Subcutaneous abdominal adipose tissue (tissue), 5 donors: ENCODE results near the gene BEND3.

ENCODE experiments used
- H3K27ac ChIP-seq: one replicate; pipeline ENCODE4 v1.7.0; 2013; ENCODE audit warnings: low read depth, mild to moderate bottlenecking, inconsistent platforms, low read length, moderate library complexity
- H3K27me3 ChIP-seq, 5 donors: one replicate each; pipeline ENCODE4 v1.7.0; 2013; ENCODE audit warnings: low read length in 5 of 5, inconsistent platforms in 1 of 5; ENCODE audit not compliant: control insufficient read depth in 5 of 5, insufficient read depth in 4 of 5
- H3K36me3 ChIP-seq, 5 donors: one replicate each; pipeline ENCODE4 v1.7.0; 2013; ENCODE audit warnings: low read length in 5 of 5; ENCODE audit not compliant: control insufficient read depth in 5 of 5, insufficient read depth in 5 of 5
- H3K4me1 ChIP-seq, 5 donors: one replicate each; pipeline ENCODE4 v1.7.0; 2013; ENCODE audit warnings: low read length in 5 of 5, mild to moderate bottlenecking in 3 of 5, moderate library complexity in 1 of 5; ENCODE audit not compliant: control insufficient read depth in 5 of 5, insufficient read depth in 5 of 5
- H3K4me3 ChIP-seq, 5 donors: one replicate each; pipeline ENCODE4 v1.7.0; 2013; ENCODE audit warnings: low read length in 5 of 5, low read depth in 1 of 5
- H3K9ac ChIP-seq, 5 donors: one replicate each; pipeline ENCODE4 v1.7.0; 2013; ENCODE audit warnings: low read length in 5 of 5, mild to moderate bottlenecking in 4 of 5, moderate library complexity in 3 of 5
- H3K9me3 ChIP-seq, 5 donors: one replicate each; pipeline ENCODE4 v1.7.0; 2013; ENCODE audit warnings: low read length in 5 of 5; ENCODE audit not compliant: control insufficient read depth in 5 of 5
- donor health status: healthy.
- donor health status: healthy.
- donor health status: healthy.
- donor health status: healthy.
- donor health status: healthy.

Gene BEND3

DNA sequence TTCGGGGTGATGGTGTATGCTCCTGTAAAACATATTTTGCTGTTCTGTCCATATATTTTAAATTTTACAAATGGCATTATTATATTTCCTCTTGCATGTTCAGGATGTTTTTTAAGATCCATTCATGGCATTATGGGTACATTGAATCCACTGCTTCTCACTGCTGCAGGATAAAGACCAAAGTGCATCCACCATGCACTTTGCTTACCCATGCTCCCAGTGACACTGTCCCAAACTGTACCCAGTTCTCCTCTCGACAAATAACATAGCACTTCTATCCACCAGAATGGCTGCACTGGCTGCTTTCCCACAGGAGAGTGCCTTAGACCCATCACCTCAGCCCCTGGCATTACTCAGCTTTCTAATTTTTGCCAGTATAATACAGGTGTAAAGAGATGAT lies 57.6 kb downstream of the BEND3 start:
- Histone ChIP-seq H3K9ac (no peak overlapping the region), H3K4me3 (no peak overlapping the region), H3K4me1 (no peaks in the 10 kb centered on the region), H3K27me3 (peaks cover 0 to 10% (median 5%) of the 10 kb centered on the region in 5 donors), H3K36me3 (no peaks in the 10 kb centered on the region), H3K9me3 (no peaks in the 10 kb centered on the region), H3K27ac (no peak overlapping the region)

- Histone ChIP-seq H3K36me3 (peaks cover 0 to 5% (median 1%) of the 10 kb centered on the region in 5 donors), H3K27ac (no peak overlapping the region), H3K9ac (no peak overlapping the region), H3K4me3 (no peak overlapping the region), H3K27me3 (peaks cover 0 to 9% (median 3%) of the 10 kb centered on the region in 5 donors), H3K4me1 (no peaks in the 10 kb centered on the region), H3K9me3 (no peaks in the 10 kb centered on the region)
These were observed 58.5 kb downstream of the BEND3 start for GRCh38 chr6:107056796-107057195.

- Histone ChIP-seq H3K27me3 (no peaks in the 10 kb centered on the region), H3K4me1 (peaks cover 0 to 6% (median 5%) of the 10 kb centered on the region in 5 donors), H3K36me3 (peaks cover 12 to 59% (median 30%) of the 10 kb centered on the region in 5 donors), H3K4me3 (no peak overlapping the region), H3K27ac (no peak overlapping the region), H3K9me3 (no peaks in the 10 kb centered on the region), H3K9ac (no peak overlapping the region)
These were observed 67.5 kb downstream of the BEND3 start for GRCh38 chr6:107047807-107048206.

- H3K4me3 ChIP-seq, result no peak overlapping the region
- H3K27ac ChIP-seq, result no peak overlapping the region
- peaks cover 11 to 53% (median 26%) of the 10 kb centered on the region in 5 donors for H3K36me3 ChIP-seq
- H3K4me1 ChIP-seq, result peaks cover 0 to 6% (median 5%) of the 10 kb centered on the region in 5 donors
- H3K27me3 ChIP-seq, result no peaks in the 10 kb centered on the region
- H3K9me3 ChIP-seq, result no peaks in the 10 kb centered on the region
- H3K9ac ChIP-seq, result peak overlapping the region in 1 of 5 donors; percentile 42
These were observed 69.3 kb downstream of the BEND3 start for GRCh38 chr6:107045826-107046675.

DNA sequence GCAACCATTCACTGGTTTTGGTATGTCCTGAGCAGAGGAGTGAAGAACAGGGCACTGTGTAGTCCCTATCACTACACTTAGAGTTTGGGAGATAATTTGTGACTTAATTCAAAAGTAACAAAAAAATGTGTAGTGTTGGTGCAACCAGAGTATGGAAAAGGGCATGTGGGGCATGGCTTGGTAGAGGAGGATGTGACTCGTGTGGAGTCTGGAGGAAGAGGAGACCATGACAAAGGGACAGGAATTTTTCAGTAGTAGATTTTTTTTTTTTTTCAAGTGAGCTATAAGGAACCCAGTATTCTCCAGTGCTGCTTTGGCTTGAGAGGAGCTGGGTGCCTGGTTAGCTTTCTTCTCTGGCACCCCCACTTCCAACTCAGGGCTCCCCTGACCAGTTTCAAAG lies 82.2 kb downstream of the BEND3 start:
- H3K4me1 ChIP-seq, result peaks cover 0 to 20% (median 14%) of the 10 kb centered on the region in 5 donors
- peaks cover 0 to 8% (median 3%) of the 10 kb centered on the region in 5 donors for H3K36me3 ChIP-seq
- no peaks in the 10 kb centered on the region for H3K27me3 ChIP-seq
- H3K9me3 ChIP-seq, result no peaks in the 10 kb centered on the region
- H3K4me3 ChIP-seq, result no peak overlapping the region
- no peak overlapping the region for H3K9ac ChIP-seq
- H3K27ac ChIP-seq, result no peak overlapping the region

DNA sequence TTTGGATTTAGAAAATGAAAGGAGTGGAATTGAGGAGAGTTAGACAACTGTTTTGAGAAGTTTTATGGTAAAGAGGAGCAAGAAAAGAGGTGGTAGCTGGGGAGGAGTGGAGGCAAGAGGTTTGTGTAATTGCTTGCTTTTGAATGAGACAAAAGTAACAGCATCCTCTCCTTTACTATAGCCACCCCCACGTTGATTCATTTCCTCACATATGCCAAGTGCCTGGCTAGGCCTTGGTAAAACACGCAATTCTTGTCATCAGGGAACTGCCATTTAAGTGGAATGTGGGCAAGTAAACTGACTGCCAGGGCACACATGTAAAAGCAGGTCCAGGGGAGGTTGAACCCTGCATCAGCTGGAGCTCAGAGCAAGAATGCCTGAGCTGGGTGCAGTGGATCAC lies 83.3 kb downstream of the BEND3 start:
- no peaks in the 10 kb centered on the region for H3K9me3 ChIP-seq

GRCh38 chr6:107030151-107030550 lies 85.2 kb downstream of the BEND3 start:
- Histone ChIP-seq H3K27ac (no peak overlapping the region), H3K36me3 (peaks cover 0 to 8% (median 3%) of the 10 kb centered on the region in 5 donors), H3K4me1 (peaks cover 0 to 20% (median 14%) of the 10 kb centered on the region in 5 donors), H3K9me3 (no peaks in the 10 kb centered on the region), H3K9ac (no peak overlapping the region), H3K27me3 (no peaks in the 10 kb centered on the region), H3K4me3 (no peak overlapping the region)

More for the DNA sequence above, 83.3 kb downstream of the BEND3 start:
- no peak overlapping the region for H3K27ac ChIP-seq
- H3K27me3 ChIP-seq, result no peaks in the 10 kb centered on the region
- H3K9ac ChIP-seq, result no peak overlapping the region
- no peak overlapping the region for H3K4me3 ChIP-seq
- peaks cover 0 to 8% (median 3%) of the 10 kb centered on the region in 5 donors for H3K36me3 ChIP-seq
- H3K4me1 ChIP-seq, result peaks cover 0 to 20% (median 14%) of the 10 kb centered on the region in 5 donors

DNA sequence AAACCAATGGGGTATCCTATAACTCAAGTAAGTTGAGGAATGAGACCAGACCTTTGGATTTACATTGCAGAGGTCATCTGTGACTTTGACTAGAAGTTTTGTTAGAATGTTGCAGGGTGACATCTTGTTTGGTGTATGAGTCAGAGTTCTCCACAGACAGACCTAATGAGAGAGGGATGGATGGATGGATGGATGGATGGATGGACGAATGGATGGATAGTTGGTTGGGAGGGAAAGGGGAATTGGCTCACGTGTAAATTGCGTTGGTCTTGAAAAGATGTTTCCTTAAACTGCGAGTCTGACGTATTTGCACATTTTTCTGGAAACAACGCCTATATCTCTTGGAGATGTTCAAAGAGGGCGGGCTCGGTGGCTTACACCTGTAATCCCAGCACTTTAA lies 88.3 kb downstream of the BEND3 start:
- Histone ChIP-seq H3K27me3 (no peaks in the 10 kb centered on the region), H3K4me3 (no peak overlapping the region), H3K9me3 (no peaks in the 10 kb centered on the region), H3K27ac (no peak overlapping the region), H3K9ac (no peak overlapping the region), H3K36me3 (peaks cover 0 to 2% (median 0%) of the 10 kb centered on the region in 5 donors), H3K4me1 (peaks cover 0 to 20% (median 14%) of the 10 kb centered on the region in 5 donors)

DNA sequence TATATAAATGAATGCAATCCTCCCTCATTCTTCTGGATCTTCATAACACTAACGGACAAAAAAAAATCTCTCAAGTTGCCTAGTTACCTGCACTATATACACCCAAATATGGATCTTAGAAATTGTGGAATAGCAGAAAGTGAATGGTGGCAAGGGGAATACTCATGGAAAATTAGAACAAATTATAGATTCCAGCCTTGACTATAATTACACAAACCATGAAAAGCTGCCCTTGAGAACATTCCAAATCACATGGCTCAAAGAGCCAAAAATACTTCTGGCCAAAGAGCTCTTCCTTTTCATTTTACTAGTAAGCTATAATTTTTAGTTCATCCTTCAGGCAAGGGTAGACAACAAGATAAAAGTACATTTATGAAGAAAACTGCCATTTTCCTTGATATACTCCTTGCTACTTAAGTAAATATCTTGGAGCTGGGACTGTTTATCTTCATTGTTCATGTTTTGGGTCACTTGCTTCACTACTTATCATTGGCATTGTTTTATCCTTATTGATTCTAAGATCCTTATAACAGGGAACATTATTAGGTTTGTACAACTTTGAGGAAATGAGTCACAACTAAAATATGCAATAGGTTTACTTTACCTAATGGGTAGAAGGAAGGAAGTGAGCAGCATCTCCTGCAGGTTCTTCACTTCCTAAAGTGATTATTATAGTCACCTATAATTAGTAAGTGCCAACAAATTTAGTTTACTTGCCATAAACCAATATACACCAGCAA lies 93.7 kb downstream of the BEND3 start:
- Histone ChIP-seq H3K9ac (no peak overlapping the region), H3K4me1 (peaks cover 0 to 5% (median 0%) of the 10 kb centered on the region in 5 donors), H3K9me3 (no peaks in the 10 kb centered on the region), H3K27ac (no peak overlapping the region), H3K4me3 (no peak overlapping the region), H3K36me3 (no peaks in the 10 kb centered on the region), H3K27me3 (no peaks in the 10 kb centered on the region)

GRCh38 chr6:107020239-107020638 lies 95.1 kb downstream of the BEND3 start:
- Histone ChIP-seq H3K9ac (no peak overlapping the region), H3K4me3 (no peak overlapping the region), H3K27me3 (no peaks in the 10 kb centered on the region), H3K9me3 (no peaks in the 10 kb centered on the region), H3K36me3 (no peaks in the 10 kb centered on the region), H3K27ac (no peak overlapping the region), H3K4me1 (peaks cover 0 to 5% (median 0%) of the 10 kb centered on the region in 5 donors)
